Measurements from ENCODE around the gene CENPQ. TPM values are rescaled to one million over a fixed set of nuclear protein-coding genes. Genes with fewer than 3 reads are reported as not detected.

CENPQ gene
- total and polyA plus RNA-seq, 2 of the 8 experiments (the other 6 are each of a cell fraction or from before 2014, with no cell fraction given): 9.4 to 19.6 TPM

- Histone ChIP-seq H4K20me1 (replicated peaks in 1 of 2; ENCODE audit: control insufficient read depth in 1 of 2, insufficient read depth in 2 of 2, low read length in 2 of 2) (no peaks in the 10 kb centered on the region), H2BK15ac (ENCODE audit: low read length) (no peak overlapping the region), H3K9me3 (ENCODE audit: insufficient read depth in 2 of 2, low read depth in 1 of 2, low read length in 1 of 2) (no peaks in the 10 kb centered on the region), H3K4me2 (ENCODE audit: insufficient read depth in 1 of 2, low read depth in 2 of 2, low read length in 2 of 2) (no peak overlapping the region), H4K8ac (ENCODE audit: extremely low read depth, insufficient read depth, low read length) (no peak overlapping the region), H3K23me2 (ENCODE audit: low read depth, low read length) (no peaks in the 10 kb centered on the region), H4K5ac (ENCODE audit: insufficient read length, low read depth, low read length) (no peak overlapping the region), H3K79me1 (ENCODE audit: low read depth, low read length) (no peaks in the 10 kb centered on the region), H2BK120ac (replicated peaks; ENCODE audit: low read depth, low read length) (no peak overlapping the region), H3K14ac (ENCODE audit: insufficient read length) (no peak overlapping the region), H3K4me3 (ENCODE audit: extremely low read depth in 1 of 4, insufficient read depth in 2 of 4, low read depth in 3 of 4, low read length in 4 of 4) (no peak overlapping the region), H2AFZ (ENCODE audit: low read length) (no peak overlapping the region), H3K79me2 (ENCODE audit: control insufficient read depth in 1 of 2, insufficient read depth in 2 of 2, low read length in 2 of 2) (no peaks in the 10 kb centered on the region), H3K56ac (replicated peaks; ENCODE audit: insufficient read length, low read depth, low read length) (no peak overlapping the region), H3K27me3 (replicated peaks in 1 of 4; ENCODE audit: control insufficient read depth in 3 of 4, extremely low read depth in 1 of 4, insufficient read depth in 3 of 4, low read length in 3 of 4) (no peaks in the 10 kb centered on the region), H2BK12ac (ENCODE audit: low read depth, low read length) (no peak overlapping the region), H3K23ac (ENCODE audit: insufficient read length) (no peak overlapping the region), H3K27ac (ENCODE audit: low read depth, low read length) (no peak overlapping the region), H2AK5ac (ENCODE audit: low read depth, low read length) (no peak overlapping the region), H3K18ac (ENCODE audit: extremely low read depth, low read length) (no peak overlapping the region), H4K91ac (replicated peaks; ENCODE audit: insufficient read length, low read length) (no peak overlapping the region), H2BK5ac (ENCODE audit: low read depth, low read length) (no peak overlapping the region), H2BK20ac (ENCODE audit: low read length) (no peak overlapping the region), H3K4me1 (replicated peaks in 1 of 4; ENCODE audit: control insufficient read depth in 3 of 4, insufficient read depth in 4 of 4, low read length in 3 of 4) (peaks cover 0 to 2% (median 0%) of the 10 kb centered on the region in 4 experiments; a peak in 1 of 7 replicates), H3K4ac (replicated peaks; ENCODE audit: insufficient read length, low read depth, low read length) (no peak overlapping the region), H3K36me3 (ENCODE audit: control insufficient read depth in 2 of 4, insufficient read depth in 4 of 4, low read length in 3 of 4) (peaks cover 0 to 8% (median 2%) of the 10 kb centered on the region in 4 experiments; a peak in 2 of 8 replicates), H3K9ac (replicated peaks in 1 of 4; ENCODE audit: extremely low read depth in 1 of 4, low read depth in 3 of 4, low read length in 3 of 4) (no peak overlapping the region)
- TF ChIP-seq CHD1 (IDR thresholded peaks at IDR 0.05; ENCODE audit: low read depth, low read length) (no peak), SIN3A (conservative IDR thresholded peaks at IDR 0.05 in 1 of 2, IDR thresholded peaks at IDR 0.05 in 1 of 2; ENCODE audit: low read depth in 1 of 2, low read length in 2 of 2) (no peak), EP300 (IDR thresholded peaks at IDR 0.05; ENCODE audit: borderline replicate concordance in 1 of 2, low read depth in 2 of 2, low read length in 2 of 2) (no peak), HDAC2 (IDR thresholded peaks at IDR 0.05; ENCODE audit: borderline replicate concordance in 1 of 2, low read depth in 2 of 2, low read length in 2 of 2) (no peak), NANOG (IDR thresholded peaks at IDR 0.05; ENCODE audit: insufficient read depth, low read depth, low read length, poor library complexity, severe bottlenecking) (no peak), TEAD4 (IDR thresholded peaks at IDR 0.05; ENCODE audit: low read depth, low read length) (no peak), JUN (IDR thresholded peaks at IDR 0.05; ENCODE audit: low read depth, low read length) (no peak)
- no peak for DNase-seq (ENCODE audit: low read depth in 1 of 2, low spot score in 2 of 2)
- WGBS, 2 experiments (ENCODE audit: extremely low coverage in 1 of 2, insufficient coverage in 1 of 2, insufficient read length in 1 of 2, insufficient replicate concordance in 2 of 2, low coverage in 1 of 2, low lambda C conversion rate in 2 of 2, missing lambda C conversion rate in 1 of 2): 93% methylated on average over 3 of the region's 3 CpGs; no CpG with 5 or more reads in 1 of the 2 experiments
- FAIRE-seq: no peak
- CTCF ChIA-PET (ENCODE audit: partially characterized antibody): interaction anchor here (0.7 kb wide), 1 partner anchor 801 kb away, joined by 3 read pairs; no protein-coding TSS in a partner anchor
- POLR2A ChIA-PET (ENCODE audit: partially characterized antibody): interaction anchor here (0.6 kb wide), 1 partner anchor 114 kb away, joined by 3 read pairs; no protein-coding TSS in a partner anchor
Measured at GRCh38 chr6:49497304-49497703, 34.1 kb downstream of the CENPQ start.

Measured in H1 (cell line).